SK-N-SH (cell line): ENCODE data around the gene LY6G6C.

Experiments used
- CTCF ChIP-seq: fragments of 200-600 bp; sonication (generic); IDR thresholded peaks from 2 replicates; pipeline ENCODE4 v1.6.1; 2017; ENCODE audit warnings: antibody characterized with exemption, mild to moderate bottlenecking, moderate library complexity
- NFIC ChIP-seq: IDR thresholded peaks from 2 replicates; pipeline ENCODE4 v1.4.0; 2012; ENCODE audit warnings: borderline replicate concordance
- RAD21 ChIP-seq: IDR thresholded peaks from 2 replicates; pipeline ENCODE4 v1.6.1; 2012; ENCODE audit warnings: mild to moderate bottlenecking, low read length
- REST ChIP-seq: IDR thresholded peaks from 2 replicates; pipeline ENCODE4 v1.6.1; 2012; ENCODE audit warnings: mild to moderate bottlenecking, low read depth, low read length, moderate library complexity

GRCh38 chr6:31720196-31720770, 1.3 kb downstream of the LY6G6C start:
- TF ChIP-seq CTCF (no peak), RAD21 (no peak), NFIC (no peak), REST (no peak)
